ENCODE data around the gene UGT1A5. TPM values are rescaled to one million over a fixed set of nuclear protein-coding genes. Genes with fewer than 3 reads are reported as not detected.
A peak's percentile ranks its signal among the peaks of the same experiment; 100 is the strongest.
"Not testable (repeated sequence)": the region's sequence is repeated elsewhere in the genome, so short reads cannot be mapped to it uniquely, and the experiment has no call there.

Gene UGT1A5
- total RNA-seq, 1 donor from 2014 or later = 4.6 TPM

- DNase-seq (ENCODE audit: low spot score) = no peak
- ATAC-seq = peak; percentile 69
Measured at GRCh38 chr2:233692648-233693047, 20.1 kb upstream of the UGT1A5 start, which contains the start of gene UGT1A6. UGT1A6 (plus strand) TSS chr2:233692890; CDS start chr2:233693005, 115 bp downstream.

GRCh38 chr2:233693963-233694362 is 18.7 kb upstream of the UGT1A5 start:
- peak; percentile 75 for ATAC-seq
- peak; percentile 75 for DNase-seq (ENCODE audit: low spot score)

- ATAC-seq (no peak), DNase-seq (ENCODE audit: low spot score) (no peak)
Measured at GRCh38 chr2:233698740-233699139, 14.0 kb upstream of the UGT1A5 start.

GRCh38 chr2:233699424-233700027 is 13.2 kb upstream of the UGT1A5 start:
- peak; percentile 35 for ATAC-seq
- no peak for DNase-seq (ENCODE audit: low spot score)

GRCh38 chr2:233700028-233700635 is 12.6 kb upstream of the UGT1A5 start:
- DNase-seq (ENCODE audit: low spot score) (peak; percentile 77), ATAC-seq (peak; percentile 86)

GRCh38 chr2:233700842-233701241 is 11.9 kb upstream of the UGT1A5 start:
- not testable (repeated sequence) for ATAC-seq; DNase-seq (ENCODE audit: low spot score)

GRCh38 chr2:233702238-233702637 is 10.5 kb upstream of the UGT1A5 start:
- ATAC-seq (no peak), DNase-seq (ENCODE audit: low spot score) (no peak)

GRCh38 chr2:233705911-233706506 is 6.7 kb upstream of the UGT1A5 start:
- DNase-seq (ENCODE audit: low spot score) (peak; percentile 96), ATAC-seq (peak; percentile 92)

- ATAC-seq (peak; percentile 7), DNase-seq (ENCODE audit: low spot score) (no peak)
Measured at GRCh38 chr2:233706720-233707119, 6.0 kb upstream of the UGT1A5 start.

GRCh38 chr2:233707940-233708644 is 4.6 kb upstream of the UGT1A5 start:
- ATAC-seq = no peak

GRCh38 chr2:233708942-233709341 is 3.8 kb upstream of the UGT1A5 start:
- ATAC-seq (no peak), DNase-seq (ENCODE audit: low spot score) (no peak)

More at GRCh38 chr2:233707940-233708644, 4.6 kb upstream of the UGT1A5 start:
- no peak for DNase-seq (ENCODE audit: low spot score)

- ATAC-seq = peak; percentile 95
Measured at GRCh38 chr2:233711312-233712008, 1.2 kb upstream of the UGT1A5 start.

GRCh38 chr2:233713262-233713615 is 532 bp downstream of the UGT1A5 start:
- ATAC-seq (no peak), DNase-seq (ENCODE audit: low spot score) (no peak)

More at GRCh38 chr2:233711312-233712008, 1.2 kb upstream of the UGT1A5 start:
- peak; percentile 86 for DNase-seq (ENCODE audit: low spot score)

- ATAC-seq (no peak), DNase-seq (ENCODE audit: low spot score) (no peak)
Measured at GRCh38 chr2:233714121-233714520, 1.4 kb downstream of the UGT1A5 start.

GRCh38 chr2:233718552-233718951 is 5.8 kb downstream of the UGT1A5 start, which contains the start of gene UGT1A4:
UGT1A4 (plus strand) TSS chr2:233718736; CDS start chr2:233718821, 85 bp downstream.
- ATAC-seq (peak; percentile 85), DNase-seq (ENCODE audit: low spot score) (peak; percentile 88)

GRCh38 chr2:233728723-233729301 is 16.1 kb downstream of the UGT1A5 start, which contains the start of gene UGT1A3:
UGT1A3 (plus strand) TSS chr2:233729042; CDS start chr2:233729127, 85 bp downstream.
- DNase-seq (ENCODE audit: low spot score) (peak; percentile 67), ATAC-seq (peak; percentile 82)

GRCh38 chr2:233736868-233737653 is 24.4 kb downstream of the UGT1A5 start:
- not testable (repeated sequence) for DNase-seq (ENCODE audit: low spot score)
- ATAC-seq = peak; percentile 72

GRCh38 chr2:233740870-233741269 is 28.2 kb downstream of the UGT1A5 start:
- no peak for DNase-seq (ENCODE audit: low spot score)
- ATAC-seq = no peak

- ATAC-seq (peak; percentile 3), DNase-seq (ENCODE audit: low spot score) (no peak)
Measured at GRCh38 chr2:233743464-233744259, 31.0 kb downstream of the UGT1A5 start.

Measured in left lobe of liver (tissue), 2 donors.